ENCODE data around the gene TMEM121.

- TF ChIP-seq, protein P1, sequence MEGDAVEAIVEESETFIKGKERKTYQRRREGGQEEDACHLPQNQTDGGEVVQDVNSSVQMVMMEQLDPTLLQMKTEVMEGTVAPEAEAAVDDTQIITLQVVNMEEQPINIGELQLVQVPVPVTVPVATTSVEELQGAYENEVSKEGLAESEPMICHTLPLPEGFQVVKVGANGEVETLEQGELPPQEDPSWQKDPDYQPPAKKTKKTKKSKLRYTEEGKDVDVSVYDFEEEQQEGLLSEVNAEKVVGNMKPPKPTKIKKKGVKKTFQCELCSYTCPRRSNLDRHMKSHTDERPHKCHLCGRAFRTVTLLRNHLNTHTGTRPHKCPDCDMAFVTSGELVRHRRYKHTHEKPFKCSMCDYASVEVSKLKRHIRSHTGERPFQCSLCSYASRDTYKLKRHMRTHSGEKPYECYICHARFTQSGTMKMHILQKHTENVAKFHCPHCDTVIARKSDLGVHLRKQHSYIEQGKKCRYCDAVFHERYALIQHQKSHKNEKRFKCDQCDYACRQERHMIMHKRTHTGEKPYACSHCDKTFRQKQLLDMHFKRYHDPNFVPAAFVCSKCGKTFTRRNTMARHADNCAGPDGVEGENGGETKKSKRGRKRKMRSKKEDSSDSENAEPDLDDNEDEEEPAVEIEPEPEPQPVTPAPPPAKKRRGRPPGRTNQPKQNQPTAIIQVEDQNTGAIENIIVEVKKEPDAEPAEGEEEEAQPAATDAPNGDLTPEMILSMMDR (IDR thresholded peaks at IDR 0.05): no peak
- TF ChIP-seq EZH2 (IDR thresholded peaks at IDR 0.05; ENCODE audit: borderline replicate concordance, insufficient read depth, low read depth, low read length, poor library complexity, severe bottlenecking): no peak
These were observed 47.8 kb upstream of the TMEM121 start for GRCh38 chr14:105478398-105479251.
